ENCODE data around the gene FOXA3.

DNA sequence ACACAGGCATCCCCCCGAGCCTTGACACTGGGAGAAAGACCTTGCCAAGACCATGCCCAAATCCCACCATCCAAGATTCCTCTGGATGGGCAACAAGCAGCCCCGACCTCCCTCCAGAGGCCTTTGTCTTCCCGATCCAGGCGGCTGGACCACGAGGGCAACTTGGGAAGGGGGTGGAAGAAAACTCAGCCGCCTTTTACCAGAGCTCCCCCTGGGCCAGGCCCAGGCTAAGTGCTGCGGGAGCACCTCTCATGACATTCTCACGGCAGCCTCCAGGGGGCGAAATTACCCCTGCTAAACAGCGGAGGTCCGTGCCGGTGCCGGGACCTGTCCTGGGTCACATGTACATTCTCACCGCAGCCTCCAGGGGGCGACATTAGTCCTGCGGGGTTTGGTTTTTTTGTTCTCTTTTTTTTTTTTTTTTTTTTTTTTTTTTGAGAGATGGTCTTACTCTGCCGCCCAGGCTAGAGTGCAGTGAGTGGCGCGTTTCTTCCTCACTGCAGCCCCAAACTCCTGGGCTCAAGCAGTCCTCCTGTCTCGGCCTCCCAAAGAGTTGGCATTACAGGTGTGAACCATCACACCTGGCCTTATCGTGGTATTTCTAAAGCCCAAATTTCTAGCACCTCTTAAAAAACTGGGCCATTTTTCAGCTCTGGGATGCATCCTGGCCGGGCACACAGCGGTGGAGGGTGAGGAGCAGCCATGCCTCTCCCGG is 47.0 kb upstream of the FOXA3 start:
- TF ChIP-seq CTCF (IDR thresholded peaks at IDR 0.05) (peak in 5 of 7 experiments; percentile 94 to 99 (median 95)), POLR2AphosphoS5 (IDR thresholded peaks at IDR 0.05) (peak in 2 of 3 donors; percentile 25 to 87)
